ENCODE data around the gene GRM7. TPM values are rescaled to one million over a fixed set of nuclear protein-coding genes. Genes with fewer than 3 reads are reported as not detected.

The GRM7 gene
- total and polyA plus RNA-seq, 12 donors = 0.27 to 7.8 (median 3.2) TPM; not detected in 3

DNA sequence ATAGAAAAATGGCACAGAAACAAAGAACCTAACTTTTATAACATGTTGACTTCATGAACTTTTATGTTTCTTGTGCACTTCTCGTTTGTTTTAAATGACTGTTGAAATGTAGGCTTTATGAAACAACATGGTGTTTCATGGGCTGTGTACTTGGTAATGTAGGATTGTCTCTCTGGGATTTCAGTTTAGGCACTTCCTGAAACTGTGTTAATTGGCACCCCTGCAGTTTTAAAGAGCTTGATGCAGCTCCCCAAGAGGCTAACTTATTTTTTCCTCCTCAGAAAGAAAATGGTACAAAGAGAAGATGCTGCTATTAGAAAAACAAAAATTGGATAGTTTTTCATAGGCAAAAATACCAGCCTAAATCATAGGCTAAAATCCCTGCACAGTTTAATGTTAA, 239.2 kb downstream of the GRM7 start:
- H3K36me3 ChIP-seq (replicated peaks in 1 of 2) = no peaks in the 10 kb centered on the region
- intact Hi-C loops (cut with DNase I) = no loop called here
- TF ChIP-seq, protein P1, sequence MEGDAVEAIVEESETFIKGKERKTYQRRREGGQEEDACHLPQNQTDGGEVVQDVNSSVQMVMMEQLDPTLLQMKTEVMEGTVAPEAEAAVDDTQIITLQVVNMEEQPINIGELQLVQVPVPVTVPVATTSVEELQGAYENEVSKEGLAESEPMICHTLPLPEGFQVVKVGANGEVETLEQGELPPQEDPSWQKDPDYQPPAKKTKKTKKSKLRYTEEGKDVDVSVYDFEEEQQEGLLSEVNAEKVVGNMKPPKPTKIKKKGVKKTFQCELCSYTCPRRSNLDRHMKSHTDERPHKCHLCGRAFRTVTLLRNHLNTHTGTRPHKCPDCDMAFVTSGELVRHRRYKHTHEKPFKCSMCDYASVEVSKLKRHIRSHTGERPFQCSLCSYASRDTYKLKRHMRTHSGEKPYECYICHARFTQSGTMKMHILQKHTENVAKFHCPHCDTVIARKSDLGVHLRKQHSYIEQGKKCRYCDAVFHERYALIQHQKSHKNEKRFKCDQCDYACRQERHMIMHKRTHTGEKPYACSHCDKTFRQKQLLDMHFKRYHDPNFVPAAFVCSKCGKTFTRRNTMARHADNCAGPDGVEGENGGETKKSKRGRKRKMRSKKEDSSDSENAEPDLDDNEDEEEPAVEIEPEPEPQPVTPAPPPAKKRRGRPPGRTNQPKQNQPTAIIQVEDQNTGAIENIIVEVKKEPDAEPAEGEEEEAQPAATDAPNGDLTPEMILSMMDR (IDR thresholded peaks at IDR 0.05) = no peak
- no peak for TF ChIP-seq POLR2A (IDR thresholded peaks at IDR 0.05)
- no peaks in the 10 kb centered on the region for H3K9me3 ChIP-seq (replicated peaks in 1 of 3)
- H3K27ac ChIP-seq = no peak overlapping the region
- no peak overlapping the region for H3K4me3 ChIP-seq
- 73 to 83% (median 79%) methylated on average over 1 of the region's 1 CpG for WGBS, 4 donors
- no peak for DNase-seq
- H3K27me3 ChIP-seq = no peaks in the 10 kb centered on the region
- H3K4me1 ChIP-seq (replicated peaks in 1 of 2) = no peaks in the 10 kb centered on the region

DNA sequence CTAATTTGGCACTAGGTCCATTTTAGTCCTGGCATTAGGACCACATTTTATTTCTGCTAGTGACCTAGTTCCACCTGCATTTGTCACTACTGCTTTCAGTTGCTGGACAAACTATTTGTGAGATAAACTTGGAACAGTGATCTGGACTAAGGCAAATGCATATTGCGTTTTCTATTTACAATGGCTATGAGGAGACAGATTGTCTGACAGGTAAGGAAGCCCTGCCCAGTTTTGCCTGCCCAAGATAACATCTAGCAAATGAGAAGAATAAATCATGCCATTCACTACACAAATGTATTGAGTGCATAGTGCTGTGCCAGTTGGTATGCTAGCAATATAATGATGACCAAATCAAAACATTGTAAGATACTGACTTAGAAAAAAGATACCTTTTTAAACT, 245.7 kb downstream of the GRM7 start:
- DNase-seq = no peak
- Histone ChIP-seq H3K4me3 (no peak overlapping the region), H3K4me1 (replicated peaks in 1 of 2) (no peaks in the 10 kb centered on the region), H3K27me3 (no peaks in the 10 kb centered on the region), H3K27ac (no peak overlapping the region), H3K36me3 (replicated peaks in 1 of 2) (no peaks in the 10 kb centered on the region), H3K9me3 (replicated peaks in 1 of 3) (no peaks in the 10 kb centered on the region)
- intact Hi-C loops (cut with DNase I) = no loop called here
- TF ChIP-seq POLR2A (IDR thresholded peaks at IDR 0.05) = no peak
- TF ChIP-seq, protein P1 (IDR thresholded peaks at IDR 0.05) = no peak
- WGBS, 4 donors = 59 to 73% (median 66%) methylated on average over 1 of the region's 1 CpG

DNA sequence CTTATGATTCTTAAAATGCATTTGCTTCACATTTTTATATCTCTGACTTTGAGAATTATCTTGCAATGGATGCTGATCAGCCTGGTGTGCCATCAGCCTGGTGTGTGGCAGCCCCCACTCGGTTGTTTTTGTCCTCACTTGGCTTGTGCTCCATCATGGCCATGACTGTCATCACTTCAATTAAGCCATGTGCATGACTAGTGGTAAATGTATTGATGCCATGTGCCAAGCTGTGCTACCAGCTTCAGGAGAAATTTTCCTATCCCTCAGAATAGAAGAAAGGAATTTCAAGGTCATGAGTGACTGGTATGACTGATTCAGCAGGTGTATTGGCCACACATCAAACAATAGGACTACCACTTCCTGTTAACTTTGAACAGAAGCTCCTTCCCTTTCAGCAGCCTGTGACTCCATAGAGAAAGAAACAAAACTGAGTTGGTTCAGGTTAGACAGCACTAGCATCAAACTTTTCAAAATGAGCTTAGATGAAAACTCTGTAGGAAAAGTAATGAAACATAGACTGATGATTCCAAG, 251.7 kb downstream of the GRM7 start:
- H3K4me1 ChIP-seq (replicated peaks in 1 of 2) = no peaks in the 10 kb centered on the region
- no peaks in the 10 kb centered on the region for H3K9me3 ChIP-seq (replicated peaks in 1 of 3)
- no peak for DNase-seq
- 50 to 86% (median 64%) methylated on average over 1 of the region's 1 CpG for WGBS, 4 donors
- no peaks in the 10 kb centered on the region for H3K27me3 ChIP-seq
- no peak overlapping the region for H3K27ac ChIP-seq
- H3K36me3 ChIP-seq (replicated peaks in 1 of 2) = no peaks in the 10 kb centered on the region
- no peak overlapping the region for H3K4me3 ChIP-seq
- intact Hi-C loops (cut with DNase I) = no loop called here
- no peak for TF ChIP-seq POLR2A (IDR thresholded peaks at IDR 0.05)
- TF ChIP-seq, protein P1 (IDR thresholded peaks at IDR 0.05) = no peak

DNA sequence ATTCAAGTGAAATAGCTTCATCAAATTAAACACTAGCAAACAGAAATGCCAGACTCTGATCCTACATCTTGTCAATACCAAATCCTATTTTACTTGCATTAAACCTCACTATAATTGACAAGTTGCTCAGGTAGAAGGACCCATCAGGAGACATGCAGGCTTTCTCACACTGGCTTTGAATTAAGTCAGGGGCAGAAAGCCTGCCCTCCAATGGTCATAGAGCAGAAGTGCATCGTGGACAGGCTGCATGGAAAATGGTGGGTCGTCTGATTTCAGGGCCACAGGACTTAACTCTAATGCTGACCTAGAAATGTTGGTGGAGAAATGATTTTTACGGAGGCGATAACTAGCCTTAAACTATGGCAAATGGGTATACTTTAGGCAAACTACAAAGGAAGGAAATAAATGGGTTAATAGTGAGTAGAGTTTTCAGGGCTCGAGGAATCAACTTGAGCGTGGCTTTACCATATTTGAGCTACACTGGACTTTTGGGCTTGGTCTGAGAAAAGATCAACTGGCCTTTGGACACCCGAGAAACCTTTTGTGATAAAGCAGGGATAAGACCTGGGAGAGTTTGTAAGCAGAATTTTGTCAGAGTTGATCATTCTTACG, 283.9 kb downstream of the GRM7 start:
- H3K9me3 ChIP-seq (replicated peaks in 1 of 3) = no peaks in the 10 kb centered on the region
- 70 to 74% (median 72%) methylated on average over 8 of the region's 8 CpGs for WGBS, 4 donors
- intact Hi-C loops (cut with DNase I) = no loop called here
- peak in 1 of 7 donors; percentile 1 for DNase-seq
- no peaks in the 10 kb centered on the region for H3K36me3 ChIP-seq (replicated peaks in 1 of 2)
- H3K4me3 ChIP-seq = no peak overlapping the region
- H3K27me3 ChIP-seq = no peaks in the 10 kb centered on the region
- TF ChIP-seq, protein P1 (IDR thresholded peaks at IDR 0.05) = peak in 4 of 6 experiments; percentile 9 to 34 (median 30)
- TF ChIP-seq POLR2A (IDR thresholded peaks at IDR 0.05) = no peak
- no peak overlapping the region for H3K27ac ChIP-seq
- H3K4me1 ChIP-seq (replicated peaks in 1 of 2) = no peaks in the 10 kb centered on the region

All from adrenal gland (tissue), 12 donors.